CD4-positive, alpha-beta T cell treated with Interferon gamma for 1 hour (primary cell): ENCODE results near the gene B4GALT1.
A peak's percentile ranks its signal among the peaks of the same experiment; 100 is the strongest.
"Not testable (repeated sequence)": the region's sequence is repeated elsewhere in the genome, so short reads cannot be mapped to it uniquely, and the experiment has no call there.

Experiments used
- DNase-seq: peaks from one replicate; pipeline ENCODE4 v3.0.0-alpha.2; 2020

The B4GALT1 gene

GRCh38 chr9:33085672-33086071, 81.5 kb downstream of the B4GALT1 start:
- not testable (repeated sequence) for DNase-seq

GRCh38 chr9:33082538-33083326, 84.4 kb downstream of the B4GALT1 start:
- DNase-seq: no peak

- DNase-seq: no peak
Observed at GRCh38 chr9:33082128-33082527, 85.0 kb downstream of the B4GALT1 start.

- peak; percentile 74 for DNase-seq
Observed at GRCh38 chr9:33081128-33081851, 85.8 kb downstream of the B4GALT1 start.

- DNase-seq: no peak
Observed at GRCh38 chr9:33080534-33080933, 86.6 kb downstream of the B4GALT1 start.

- peak; percentile 98 for DNase-seq
Observed at GRCh38 chr9:33076046-33077004, 90.8 kb downstream of the B4GALT1 start, which contains the start of gene SMU1. SMU1 (minus strand) TSS chr9:33076674; CDS start chr9:33076608, 66 bp downstream.

- no peak for DNase-seq
Observed at GRCh38 chr9:33068991-33069390, 98.1 kb downstream of the B4GALT1 start.

- no peak for DNase-seq
Observed at GRCh38 chr9:33065157-33066076, 101.7 kb downstream of the B4GALT1 start.
